Body of pancreas (tissue), 4 donors: ENCODE data around the gene HAPLN2.

Experiments used
- CTCF ChIP-seq, 7 experiments: fragments of 450-650 bp in 4 of 7; fragments of 200-600 bp in 3 of 7; sonication (generic) in 3 of 7; IDR thresholded peaks; one replicate each; pipeline ENCODE4 v1.5.1; 2016 to 2019; ENCODE audit warnings: antibody characterized with exemption in 7 of 7
- POLR2A ChIP-seq, 3 donors: fragments of 450-650 bp; IDR thresholded peaks; one replicate each; pipeline ENCODE4 v1.6.1; 2016; ENCODE audit warnings: antibody characterized with exemption in 3 of 3, mild to moderate bottlenecking in 2 of 3

GRCh38 chr1:156667610-156667967 lies 48.4 kb downstream of the HAPLN2 start:
- no peak for TF ChIP-seq POLR2A (IDR thresholded peaks at IDR 0.05)
- TF ChIP-seq CTCF (IDR thresholded peaks at IDR 0.05) = no peak
